GM20000 (cell line): Measurements from ENCODE around the gene DNAH10.

Source experiments
- DNase-seq: peaks from one replicate; pipeline ENCODE4 v3.0.0; 2012; ENCODE audit warnings: low spot score
- CTCF ChIP-seq: IDR thresholded peaks from 2 replicates; pipeline ENCODE4 v1.5.1; 2012; ENCODE audit warnings: mild to moderate bottlenecking, control low read depth; ENCODE audit errors: extremely low read depth, missing control alignments

The DNAH10 gene

GRCh38 chr12:123971770-123972456 is 209.8 kb downstream of the DNAH10 start:
- peak; percentile 30 for DNase-seq
- no peak for TF ChIP-seq CTCF

- peak; percentile 100 for DNase-seq
- TF ChIP-seq CTCF, result no peak
Observed at GRCh38 chr12:123972457-123973401, 210.6 kb downstream of the DNAH10 start, which contains the start of the genes CCDC92 and ZNF664. CCDC92 (minus strand) TSS chr12:123972831; CDS start chr12:123944305, 28,526 bp downstream. ZNF664 (plus strand) TSS chr12:123973215; CDS start chr12:124012145, 38,930 bp downstream.

- no peak for TF ChIP-seq CTCF
- DNase-seq, result peak; percentile 30
Observed at GRCh38 chr12:123973552-123974341, 211.6 kb downstream of the DNAH10 start.

GRCh38 chr12:123976227-123976826 is 214.2 kb downstream of the DNAH10 start:
- no peak for DNase-seq
- no peak for TF ChIP-seq CTCF

- no peak for TF ChIP-seq CTCF
- no peak for DNase-seq
Observed at GRCh38 chr12:123979566-123979965, 217.5 kb downstream of the DNAH10 start.

- no peak for TF ChIP-seq CTCF
- DNase-seq, result no peak
Observed at GRCh38 chr12:123982269-123982668, 220.2 kb downstream of the DNAH10 start.
